Activated naive CD4-positive, alpha-beta T cell treated with anti-CD3 and anti-CD28 coated beads, Interleukin-2, amount 10 ng/mL, durations not matched to agents 7 days and 5 days (primary cell): Measurements from ENCODE around the gene ZNF275.
"Not testable (repeated sequence)": the region's sequence is repeated elsewhere in the genome, so short reads cannot be mapped to it uniquely, and the experiment has no call there.

Source experiments
- CTCF ChIA-PET: fragments of 350-600 bp; sonication (Branson Sonifier 250); formaldehyde crosslinking; loops from one replicate; lab custom pipeline; 2021; ENCODE audit warnings: antibody characterized with exemption; lab: Charles Lee
- DNase-seq: peaks from one replicate; pipeline ENCODE4 v3.0.0-alpha.2; 2020
- H3K27ac Mint-ChIP-seq: one replicate; pipeline ENCODE4 v1.8.0; 2021; ENCODE audit warnings: mild to moderate bottlenecking, moderate library complexity, mixed read lengths
- H3K27me3 Mint-ChIP-seq: one replicate; pipeline ENCODE4 v1.8.0; 2021; ENCODE audit warnings: mild to moderate bottlenecking, mixed read lengths
- H3K36me3 Mint-ChIP-seq: one replicate; pipeline ENCODE4 v1.8.0; 2021; ENCODE audit warnings: mixed read lengths
- H3K4me1 Mint-ChIP-seq: one replicate; pipeline ENCODE4 v1.8.0; 2021; ENCODE audit warnings: mixed read lengths
- H3K4me3 Mint-ChIP-seq: one replicate; pipeline ENCODE4 v1.8.0; 2021; ENCODE audit warnings: mild to moderate bottlenecking, moderate library complexity, mixed read lengths
- H3K9me3 Mint-ChIP-seq: one replicate; pipeline ENCODE4 v1.8.0; 2021; ENCODE audit warnings: mixed read lengths

Gene ZNF275

GRCh38 chrX:153307276-153308178 is 26.4 kb upstream of the ZNF275 start:
- Mint-ChIP-seq H3K36me3 (no peaks in the 10 kb centered on the region), H3K27me3 (peaks cover 52% of the 10 kb centered on the region), H3K4me1 (peaks cover 4% of the 10 kb centered on the region), H3K27ac (no peak overlapping the region), H3K9me3 (no peaks in the 10 kb centered on the region), H3K4me3 (no peak overlapping the region)
- DNase-seq, result no peak
- CTCF ChIA-PET, result interaction anchor here (0.6 kb wide), 1 partner anchor 312 kb away, joined by 4 read pairs; no protein-coding TSS in a partner anchor

- CTCF ChIA-PET, result no interaction called here
- Mint-ChIP-seq H3K27ac (no peak overlapping the region), H3K27me3 (peaks cover 18% of the 10 kb centered on the region), H3K4me1 (no peaks in the 10 kb centered on the region), H3K9me3 (no peaks in the 10 kb centered on the region), H3K4me3 (no peak overlapping the region), H3K36me3 (no peaks in the 10 kb centered on the region)
- no peak for DNase-seq
These were observed 23.1 kb upstream of the ZNF275 start for GRCh38 chrX:153310901-153311300.

GRCh38 chrX:153312041-153312440 is 21.9 kb upstream of the ZNF275 start:
- Mint-ChIP-seq H3K27ac (no peak overlapping the region), H3K36me3 (no peaks in the 10 kb centered on the region), H3K4me1 (no peaks in the 10 kb centered on the region), H3K4me3 (no peak overlapping the region), H3K9me3 (no peaks in the 10 kb centered on the region), H3K27me3 (peaks cover 15% of the 10 kb centered on the region)
- DNase-seq, result no peak
- CTCF ChIA-PET, result no interaction called here

GRCh38 chrX:153312842-153313241 is 21.1 kb upstream of the ZNF275 start:
- peaks cover 12% of the 10 kb centered on the region for H3K27me3 Mint-ChIP-seq
- DNase-seq, result no peak
- no peaks in the 10 kb centered on the region for H3K9me3 Mint-ChIP-seq
- H3K36me3 Mint-ChIP-seq, result no peaks in the 10 kb centered on the region
- H3K4me1 Mint-ChIP-seq, result no peaks in the 10 kb centered on the region
- no peak overlapping the region for H3K4me3 Mint-ChIP-seq
- CTCF ChIA-PET, result no interaction called here
- no peak overlapping the region for H3K27ac Mint-ChIP-seq

- no peak overlapping the region for H3K27ac Mint-ChIP-seq
- peaks cover 17% of the 10 kb centered on the region for H3K27me3 Mint-ChIP-seq
- H3K9me3 Mint-ChIP-seq, result no peaks in the 10 kb centered on the region
- H3K36me3 Mint-ChIP-seq, result no peaks in the 10 kb centered on the region
- no peak for DNase-seq
- no peak overlapping the region for H3K4me3 Mint-ChIP-seq
- H3K4me1 Mint-ChIP-seq, result no peaks in the 10 kb centered on the region
- CTCF ChIA-PET, result no interaction called here
These were observed 16.6 kb upstream of the ZNF275 start for GRCh38 chrX:153317306-153317705.

GRCh38 chrX:153317996-153318722 is 15.8 kb upstream of the ZNF275 start:
- Mint-ChIP-seq H3K36me3 (no peaks in the 10 kb centered on the region), H3K4me1 (no peaks in the 10 kb centered on the region), H3K27ac (no peak overlapping the region), H3K4me3 (no peak overlapping the region), H3K9me3 (no peaks in the 10 kb centered on the region), H3K27me3 (peaks cover 17% of the 10 kb centered on the region)
- no peak for DNase-seq
- CTCF ChIA-PET, result no interaction called here

- no peaks in the 10 kb centered on the region for H3K36me3 Mint-ChIP-seq
- no peak overlapping the region for H3K27ac Mint-ChIP-seq
- H3K27me3 Mint-ChIP-seq, result peaks cover 17% of the 10 kb centered on the region
- no peak for DNase-seq
- peaks cover 1% of the 10 kb centered on the region for H3K4me1 Mint-ChIP-seq
- no peaks in the 10 kb centered on the region for H3K9me3 Mint-ChIP-seq
- CTCF ChIA-PET, result no interaction called here
- H3K4me3 Mint-ChIP-seq, result no peak overlapping the region
These were observed 15.1 kb upstream of the ZNF275 start for GRCh38 chrX:153318811-153319210.

- DNase-seq, result no peak
- Mint-ChIP-seq H3K4me1 (peaks cover 6% of the 10 kb centered on the region), H3K36me3 (no peaks in the 10 kb centered on the region), H3K4me3 (no peak overlapping the region), H3K27ac (no peak overlapping the region), H3K27me3 (peaks cover 17% of the 10 kb centered on the region), H3K9me3 (no peaks in the 10 kb centered on the region)
- CTCF ChIA-PET, result no interaction called here
These were observed 14.5 kb upstream of the ZNF275 start for GRCh38 chrX:153319295-153320046.

- H3K4me3 Mint-ChIP-seq, H3K4me1 Mint-ChIP-seq, DNase-seq, CTCF ChIA-PET, H3K36me3 Mint-ChIP-seq, H3K27ac Mint-ChIP-seq, H3K9me3 Mint-ChIP-seq: not testable (repeated sequence)
- H3K27me3 Mint-ChIP-seq, result peaks cover 17% of the 10 kb centered on the region
These were observed 13.9 kb upstream of the ZNF275 start for GRCh38 chrX:153320047-153320443.

- Mint-ChIP-seq H3K36me3 (no peaks in the 10 kb centered on the region), H3K27me3 (peaks cover 21% of the 10 kb centered on the region), H3K9me3 (no peaks in the 10 kb centered on the region), H3K27ac (no peak overlapping the region), H3K4me3 (no peak overlapping the region), H3K4me1 (peaks cover 6% of the 10 kb centered on the region)
- no peak for DNase-seq
- CTCF ChIA-PET, result no interaction called here
These were observed 13.3 kb upstream of the ZNF275 start for GRCh38 chrX:153320555-153321184.

GRCh38 chrX:153321381-153322124 is 12.4 kb upstream of the ZNF275 start, which contains the start of gene PNMA6F:
PNMA6F (minus strand) TSS chrX:153321767; CDS start chrX:153320674, 1,093 bp downstream.
- Mint-ChIP-seq H3K36me3 (no peaks in the 10 kb centered on the region), H3K27me3 (peaks cover 22% of the 10 kb centered on the region), H3K4me3 (no peak within 1 kb of the TSS), H3K4me1 (peaks cover 6% of the 10 kb centered on the region), H3K9me3 (no peaks in the 10 kb centered on the region), H3K27ac (no peak within 1 kb of the TSS)
- CTCF ChIA-PET, result no interaction called here
- no peak for DNase-seq

- no peaks in the 10 kb centered on the region for H3K9me3 Mint-ChIP-seq
- no peak for DNase-seq
- H3K4me1 Mint-ChIP-seq, result peaks cover 8% of the 10 kb centered on the region
- peaks cover 32% of the 10 kb centered on the region for H3K27me3 Mint-ChIP-seq
- no peak overlapping the region for H3K27ac Mint-ChIP-seq
- no peak overlapping the region for H3K4me3 Mint-ChIP-seq
- peaks cover 1% of the 10 kb centered on the region for H3K36me3 Mint-ChIP-seq
- CTCF ChIA-PET, result no interaction called here
These were observed 6.4 kb upstream of the ZNF275 start for GRCh38 chrX:153327561-153327960.

GRCh38 chrX:153333266-153333665 is 687 bp upstream of the ZNF275 start:
- DNase-seq, result no peak
- H3K27ac Mint-ChIP-seq, result no peak overlapping the region

More at GRCh38 chrX:153333266-153333665, 687 bp upstream of the ZNF275 start:
- Mint-ChIP-seq H3K36me3 (peaks cover 22% of the 10 kb centered on the region), H3K9me3 (no peaks in the 10 kb centered on the region), H3K4me1 (peaks cover 40% of the 10 kb centered on the region), H3K4me3 (peak overlapping the region; percentile 82), H3K27me3 (peaks cover 19% of the 10 kb centered on the region)
- CTCF ChIA-PET, result no interaction called here
